LNCAP (cell line): ENCODE data around the gene ZSCAN1.

Source experiments
- TF ChIP-seq, protein P1 (sequence below): fragments of 450-650 bp; IDR thresholded peaks from 2 replicates; pipeline ENCODE4 v1.5.1; 2017; ENCODE audit warnings: mild to moderate bottlenecking

ZSCAN1 gene

DNA sequence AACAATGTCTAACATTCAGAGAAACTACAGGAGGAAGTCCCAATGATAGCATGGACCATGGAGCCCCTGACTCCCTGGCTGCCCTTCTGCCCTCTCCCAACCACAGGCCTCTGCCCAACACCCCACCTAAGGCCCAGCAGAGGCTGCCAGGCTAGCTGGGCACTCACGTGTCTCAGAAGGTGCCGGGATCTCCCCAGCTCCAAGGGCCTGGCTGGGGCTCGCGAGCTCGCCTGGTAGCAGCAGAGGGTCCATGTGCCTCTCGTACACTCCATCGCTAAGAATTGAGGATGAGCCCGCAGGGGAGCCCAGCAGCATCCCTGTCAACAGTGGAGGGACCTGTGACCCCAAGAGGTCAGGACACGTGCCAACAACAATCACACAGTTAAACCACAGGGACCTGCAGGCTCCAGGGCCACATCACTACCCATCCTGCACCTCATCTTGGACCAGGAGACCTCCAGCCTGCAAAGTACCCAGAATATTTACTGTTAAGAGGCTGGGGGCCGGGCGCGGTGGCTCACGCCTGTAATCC is 54.8 kb downstream of the ZSCAN1 start:
- TF ChIP-seq, protein P1, sequence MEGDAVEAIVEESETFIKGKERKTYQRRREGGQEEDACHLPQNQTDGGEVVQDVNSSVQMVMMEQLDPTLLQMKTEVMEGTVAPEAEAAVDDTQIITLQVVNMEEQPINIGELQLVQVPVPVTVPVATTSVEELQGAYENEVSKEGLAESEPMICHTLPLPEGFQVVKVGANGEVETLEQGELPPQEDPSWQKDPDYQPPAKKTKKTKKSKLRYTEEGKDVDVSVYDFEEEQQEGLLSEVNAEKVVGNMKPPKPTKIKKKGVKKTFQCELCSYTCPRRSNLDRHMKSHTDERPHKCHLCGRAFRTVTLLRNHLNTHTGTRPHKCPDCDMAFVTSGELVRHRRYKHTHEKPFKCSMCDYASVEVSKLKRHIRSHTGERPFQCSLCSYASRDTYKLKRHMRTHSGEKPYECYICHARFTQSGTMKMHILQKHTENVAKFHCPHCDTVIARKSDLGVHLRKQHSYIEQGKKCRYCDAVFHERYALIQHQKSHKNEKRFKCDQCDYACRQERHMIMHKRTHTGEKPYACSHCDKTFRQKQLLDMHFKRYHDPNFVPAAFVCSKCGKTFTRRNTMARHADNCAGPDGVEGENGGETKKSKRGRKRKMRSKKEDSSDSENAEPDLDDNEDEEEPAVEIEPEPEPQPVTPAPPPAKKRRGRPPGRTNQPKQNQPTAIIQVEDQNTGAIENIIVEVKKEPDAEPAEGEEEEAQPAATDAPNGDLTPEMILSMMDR, result no peak

DNA sequence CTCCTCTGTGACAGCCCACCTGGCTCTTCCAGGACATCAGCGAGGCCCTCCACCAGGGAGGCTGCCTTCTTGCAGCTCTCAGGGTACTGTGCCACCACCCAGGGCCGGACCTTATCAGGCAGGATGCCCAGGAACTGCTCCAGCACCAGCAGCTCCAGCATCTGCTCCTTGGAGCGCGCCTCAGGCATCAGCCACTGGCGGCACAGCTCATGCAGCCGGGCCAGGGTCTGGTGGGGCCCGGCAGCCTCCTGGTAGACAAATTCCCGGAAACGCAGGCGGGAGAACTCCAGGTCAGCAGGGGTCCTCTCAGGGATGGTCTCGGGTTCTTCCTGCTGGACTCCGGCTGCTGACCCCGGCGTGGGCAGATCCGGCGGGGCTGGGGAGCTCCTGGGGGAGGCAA is 56.0 kb downstream of the ZSCAN1 start:
- TF ChIP-seq, protein P1, result no peak

DNA sequence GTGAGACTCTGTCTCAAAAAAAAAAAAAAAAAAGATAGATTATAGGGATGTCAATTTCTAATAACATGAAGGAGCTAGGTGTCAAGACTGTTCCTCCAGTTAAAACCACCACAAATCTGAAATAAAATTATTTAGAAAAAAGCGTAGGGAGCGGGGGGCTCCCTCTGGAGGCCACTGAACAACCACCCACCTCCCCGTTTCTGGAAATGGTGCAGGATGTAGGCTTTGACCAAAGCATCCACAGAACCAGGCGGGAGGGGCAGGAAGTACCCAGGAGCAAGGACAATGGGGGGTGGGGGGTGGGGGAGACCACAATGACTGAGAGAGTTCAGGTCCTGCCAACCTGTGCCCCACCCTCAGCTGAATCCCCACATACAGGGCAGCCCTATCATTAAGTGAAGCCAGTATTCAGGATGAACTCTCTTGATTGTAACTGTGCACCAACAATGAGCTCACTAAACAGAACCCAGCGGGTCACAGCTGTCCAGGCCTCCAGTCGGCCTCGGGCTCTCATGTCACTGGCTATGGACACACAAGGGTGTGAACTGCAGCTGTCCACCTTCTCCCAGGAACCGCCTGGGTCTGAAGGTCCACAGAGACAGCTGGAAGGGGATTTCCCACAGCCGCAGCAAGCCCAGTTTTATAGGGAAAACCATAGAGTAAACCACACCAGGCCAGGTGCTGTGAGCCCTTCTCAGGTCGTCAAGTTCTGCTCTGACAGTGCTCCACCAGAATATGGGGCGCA is 57.6 kb downstream of the ZSCAN1 start:
- TF ChIP-seq, protein P1, result no peak

DNA sequence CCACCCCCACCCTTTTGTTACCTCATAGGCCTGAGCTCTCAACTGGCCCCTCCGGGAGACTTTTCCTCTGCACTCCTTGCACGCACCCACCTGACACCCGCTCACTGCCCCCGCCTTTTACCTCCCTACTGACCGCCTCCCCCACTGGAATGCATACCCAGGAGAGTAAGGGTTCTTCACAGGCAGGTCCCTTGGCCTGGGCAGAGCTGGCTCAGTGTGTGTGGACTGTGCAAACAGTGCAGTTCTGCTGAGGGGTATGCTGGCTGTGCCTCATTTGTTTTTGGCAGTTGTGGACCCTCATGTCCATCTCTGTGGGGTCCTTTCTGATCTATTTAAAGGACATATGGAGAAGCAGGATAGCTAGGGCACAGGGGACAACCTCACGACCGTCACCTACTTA is 59.2 kb downstream of the ZSCAN1 start:
- TF ChIP-seq, protein P1, result no peak

DNA sequence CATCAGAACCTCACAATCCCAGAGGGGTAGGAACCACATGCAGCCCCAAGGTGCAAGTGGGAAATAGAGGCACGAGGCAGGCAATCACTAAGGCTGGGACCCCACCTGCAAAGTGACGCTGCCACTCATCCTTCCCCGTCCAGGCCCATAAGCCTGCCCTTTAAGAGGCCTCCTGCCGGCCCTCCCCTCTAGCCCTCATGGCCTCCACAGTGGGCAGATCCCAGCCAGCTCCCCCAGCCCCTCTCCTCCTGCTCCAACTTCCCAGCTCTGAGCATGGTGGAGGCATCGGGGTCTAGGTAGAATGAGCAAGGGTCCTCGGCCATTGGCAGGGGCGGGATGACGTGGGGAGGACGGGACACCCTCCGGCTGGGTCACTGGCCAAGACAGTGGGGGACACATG is 61.5 kb downstream of the ZSCAN1 start:
- TF ChIP-seq, protein P1, result no peak

DNA sequence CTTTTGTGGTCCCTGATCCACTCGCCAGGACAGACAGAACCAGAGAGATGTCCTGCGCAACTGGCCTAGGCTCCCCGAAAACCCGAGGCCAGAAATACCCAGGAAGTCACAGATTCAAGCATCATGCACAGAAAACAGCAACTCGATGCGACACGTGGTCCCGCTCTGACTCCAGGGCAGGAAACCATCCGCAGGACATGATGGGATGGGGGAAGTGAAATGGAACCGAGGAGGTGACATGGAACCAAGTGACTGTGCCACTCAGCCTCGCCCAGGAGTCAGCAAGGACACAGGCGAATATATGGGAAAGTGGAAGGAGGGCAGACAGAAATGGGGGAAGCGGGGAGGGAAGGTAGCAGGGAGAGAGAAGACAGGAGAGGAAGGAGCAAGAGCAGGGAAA is 63.1 kb downstream of the ZSCAN1 start:
- TF ChIP-seq, protein P1, result no peak

DNA sequence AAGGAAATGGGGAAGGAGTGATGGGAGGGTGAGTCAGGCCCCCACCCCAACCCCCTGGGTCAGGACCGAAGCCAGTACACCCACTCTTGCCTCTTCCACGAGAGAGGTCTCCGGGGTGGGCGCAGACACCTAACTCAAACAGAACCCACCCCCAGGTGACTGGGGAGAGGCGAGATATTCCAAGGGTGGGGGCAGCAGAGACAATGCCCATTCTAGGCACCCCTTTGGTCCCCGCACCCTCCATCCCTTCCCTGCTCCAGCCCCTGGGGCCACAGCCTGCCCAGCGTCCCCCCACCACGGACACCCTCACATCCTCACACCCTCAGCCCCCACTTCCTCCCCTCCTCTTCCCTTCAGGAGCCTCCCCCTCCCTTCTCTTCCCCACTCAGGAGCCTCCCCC is 63.5 kb downstream of the ZSCAN1 start:
- TF ChIP-seq, protein P1, result no peak
